SK-N-SH (cell line): ENCODE measurements around the gene VPS25.

Source experiments
- CTCF ChIP-seq: fragments of 200-600 bp; sonication (generic); IDR thresholded peaks from 2 replicates; pipeline ENCODE4 v1.6.1; 2017; ENCODE audit warnings: antibody characterized with exemption, mild to moderate bottlenecking, moderate library complexity
- EZH2phosphoT487 ChIP-seq: fragments of 200-600 bp; sonication (generic); IDR thresholded peaks from 2 replicates; pipeline ENCODE4 v1.6.1; 2017; ENCODE audit warnings: low read depth, mixed run types, mild to moderate bottlenecking, antibody characterized with exemption, moderate library complexity, borderline replicate concordance
- NRF1 ChIP-seq: IDR thresholded peaks from 2 replicates; pipeline ENCODE4 v1.6.1; 2012; ENCODE audit warnings: low read depth, mild to moderate bottlenecking, low read length
- POLR2AphosphoS5 ChIP-seq: IDR thresholded peaks from 2 replicates; pipeline ENCODE4 v1.6.1; 2012; ENCODE audit warnings: low read depth, low read length
- RAD21 ChIP-seq: IDR thresholded peaks from 2 replicates; pipeline ENCODE4 v1.6.1; 2012; ENCODE audit warnings: mild to moderate bottlenecking, low read length
- REST ChIP-seq: IDR thresholded peaks from 2 replicates; pipeline ENCODE4 v1.6.1; 2012; ENCODE audit warnings: mild to moderate bottlenecking, low read depth, low read length, moderate library complexity
- RFX5 ChIP-seq: IDR thresholded peaks from 2 replicates; pipeline ENCODE4 v1.6.1; 2012; ENCODE audit warnings: mild to moderate bottlenecking, improper control_type of control experiment, low read length
- SMC3 ChIP-seq: IDR thresholded peaks from 2 replicates; pipeline ENCODE4 v1.6.1; 2012; ENCODE audit warnings: low read depth, low read length, improper control_type of control experiment
- TCF12 ChIP-seq: IDR thresholded peaks from 2 replicates; pipeline ENCODE4 v1.4.0; 2012
- TF ChIP-seq, protein P1 (sequence below): IDR thresholded peaks from 2 replicates; pipeline ENCODE4; 2012
- TF ChIP-seq, protein P2 (sequence below): IDR thresholded peaks from 2 replicates; pipeline ENCODE4 v1.4.0; 2012; ENCODE audit warnings: low read depth

DNA sequence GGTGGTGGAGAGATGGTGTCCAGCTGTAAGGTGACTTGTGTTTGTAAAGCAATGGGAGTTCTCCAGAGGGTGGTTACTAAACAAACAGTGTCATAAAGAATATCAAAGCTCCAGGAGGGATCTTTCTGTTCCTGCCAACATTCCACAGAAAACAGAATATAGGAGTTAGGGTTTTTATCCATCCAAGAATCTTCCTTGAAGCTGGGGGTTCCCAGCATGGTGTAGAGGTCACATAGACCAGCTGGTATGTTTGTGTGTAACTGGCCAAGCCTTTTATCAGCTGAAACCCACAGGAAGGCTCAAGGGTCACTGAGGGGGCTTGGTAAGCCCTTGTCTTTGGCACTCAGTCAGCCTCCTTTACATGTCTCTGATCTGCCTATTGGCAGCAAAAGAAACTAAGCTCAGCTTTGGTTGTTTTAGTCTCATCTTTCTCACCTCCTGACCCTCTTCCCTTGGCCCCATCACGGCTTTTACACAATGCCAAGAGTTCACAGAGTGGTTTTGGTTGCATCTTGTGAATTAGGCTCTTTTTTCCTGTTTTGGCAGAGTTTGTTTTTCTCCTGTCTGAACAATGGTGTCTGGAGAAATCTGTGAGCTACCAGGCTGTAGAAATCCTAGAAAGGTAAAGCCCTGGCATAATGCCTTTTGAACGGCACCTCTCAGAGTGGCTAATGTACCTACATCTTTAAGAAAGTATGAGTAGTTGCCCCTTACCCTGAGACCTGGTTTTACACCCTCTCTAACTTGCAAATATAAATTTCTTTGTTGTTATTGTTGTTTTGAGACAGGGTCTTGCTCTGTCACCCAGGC lies 30.0 kb downstream of the VPS25 start:
- no peak for TF ChIP-seq CTCF
- TF ChIP-seq NRF1: no peak
- TF ChIP-seq, protein P1, sequence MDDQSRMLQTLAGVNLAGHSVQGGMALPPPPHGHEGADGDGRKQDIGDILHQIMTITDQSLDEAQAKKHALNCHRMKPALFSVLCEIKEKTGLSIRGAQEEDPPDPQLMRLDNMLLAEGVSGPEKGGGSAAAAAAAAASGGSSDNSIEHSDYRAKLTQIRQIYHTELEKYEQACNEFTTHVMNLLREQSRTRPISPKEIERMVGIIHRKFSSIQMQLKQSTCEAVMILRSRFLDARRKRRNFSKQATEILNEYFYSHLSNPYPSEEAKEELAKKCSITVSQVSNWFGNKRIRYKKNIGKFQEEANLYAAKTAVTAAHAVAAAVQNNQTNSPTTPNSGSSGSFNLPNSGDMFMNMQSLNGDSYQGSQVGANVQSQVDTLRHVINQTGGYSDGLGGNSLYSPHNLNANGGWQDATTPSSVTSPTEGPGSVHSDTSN: no peak
- TF ChIP-seq POLR2AphosphoS5: no peak
- no peak for TF ChIP-seq REST
- TF ChIP-seq RAD21: no peak
- TF ChIP-seq EZH2phosphoT487: no peak
- no peak for TF ChIP-seq RFX5
- TF ChIP-seq, protein P2, sequence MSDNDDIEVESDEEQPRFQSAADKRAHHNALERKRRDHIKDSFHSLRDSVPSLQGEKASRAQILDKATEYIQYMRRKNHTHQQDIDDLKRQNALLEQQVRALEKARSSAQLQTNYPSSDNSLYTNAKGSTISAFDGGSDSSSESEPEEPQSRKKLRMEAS: no peak
- no peak for TF ChIP-seq TCF12
- TF ChIP-seq SMC3: no peak
